ENCODE measurements around the gene CYP2S1. TPM values are rescaled to one million over a fixed set of nuclear protein-coding genes. Genes with fewer than 3 reads are reported as not detected.

Gene CYP2S1
- polyA plus RNA-seq, 1 donor from 2014 or later: not detected

DNA sequence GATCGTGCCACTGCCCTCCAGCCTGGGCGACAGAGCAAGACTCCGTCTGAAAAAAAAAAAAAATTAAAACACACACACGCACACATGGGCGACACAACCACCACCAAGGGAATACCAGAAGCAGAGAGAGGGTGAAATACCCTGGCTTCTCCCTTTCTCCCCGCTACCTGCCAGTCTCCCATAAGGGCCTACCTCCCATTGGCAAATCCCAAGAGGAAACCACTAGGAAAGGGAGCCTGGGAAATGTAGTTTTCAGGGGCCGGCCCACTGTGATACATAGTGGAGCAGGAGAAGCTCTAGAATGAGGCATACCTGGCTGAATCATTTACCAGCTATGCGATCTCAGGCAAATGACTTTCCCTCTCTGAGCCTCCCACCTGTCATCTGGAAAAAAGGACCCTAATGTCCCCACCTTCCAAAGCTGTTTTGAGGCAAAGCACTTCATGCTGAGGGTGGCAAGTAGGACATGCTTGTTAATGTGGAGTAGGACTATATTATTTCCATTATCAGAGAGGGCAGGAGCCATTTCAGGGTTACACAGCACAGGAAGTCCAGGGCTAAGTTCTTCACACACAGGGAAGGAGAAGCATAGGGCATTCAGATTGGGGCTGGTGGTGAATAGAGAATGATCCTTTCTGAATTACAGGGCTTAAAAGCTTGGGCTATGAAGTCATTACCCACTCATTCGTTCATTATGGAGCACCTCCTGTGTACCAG lies 56.8 kb downstream of the CYP2S1 start:
- Histone ChIP-seq H3K4me2 (ENCODE audit: low read length) (no peak overlapping the region), H2AFZ (ENCODE audit: low read depth, low read length) (no peak overlapping the region), H3K4me3 (ENCODE audit: low read length) (no peak overlapping the region), H3K27ac (ENCODE audit: low read length) (no peak overlapping the region), H4K20me1 (ENCODE audit: insufficient read depth) (no peaks in the 10 kb centered on the region), H3K36me3 (ENCODE audit: insufficient read depth, low read length) (no peaks in the 10 kb centered on the region), H3K9ac (ENCODE audit: low read length) (no peak overlapping the region), H3K9me2 (ENCODE audit: insufficient read depth, low read length) (no peaks in the 10 kb centered on the region), H3F3A (ENCODE audit: insufficient read depth, low read length, poor library complexity, severe bottlenecking) (no peaks in the 10 kb centered on the region), H3K27me3 (ENCODE audit: insufficient read depth, low read depth, low read length) (no peaks in the 10 kb centered on the region), H3K79me2 (replicated peaks; ENCODE audit: insufficient read depth, low read length) (no peaks in the 10 kb centered on the region), H3K9me3 (ENCODE audit: low read length) (no peaks in the 10 kb centered on the region)
- TF ChIP-seq, protein P1, sequence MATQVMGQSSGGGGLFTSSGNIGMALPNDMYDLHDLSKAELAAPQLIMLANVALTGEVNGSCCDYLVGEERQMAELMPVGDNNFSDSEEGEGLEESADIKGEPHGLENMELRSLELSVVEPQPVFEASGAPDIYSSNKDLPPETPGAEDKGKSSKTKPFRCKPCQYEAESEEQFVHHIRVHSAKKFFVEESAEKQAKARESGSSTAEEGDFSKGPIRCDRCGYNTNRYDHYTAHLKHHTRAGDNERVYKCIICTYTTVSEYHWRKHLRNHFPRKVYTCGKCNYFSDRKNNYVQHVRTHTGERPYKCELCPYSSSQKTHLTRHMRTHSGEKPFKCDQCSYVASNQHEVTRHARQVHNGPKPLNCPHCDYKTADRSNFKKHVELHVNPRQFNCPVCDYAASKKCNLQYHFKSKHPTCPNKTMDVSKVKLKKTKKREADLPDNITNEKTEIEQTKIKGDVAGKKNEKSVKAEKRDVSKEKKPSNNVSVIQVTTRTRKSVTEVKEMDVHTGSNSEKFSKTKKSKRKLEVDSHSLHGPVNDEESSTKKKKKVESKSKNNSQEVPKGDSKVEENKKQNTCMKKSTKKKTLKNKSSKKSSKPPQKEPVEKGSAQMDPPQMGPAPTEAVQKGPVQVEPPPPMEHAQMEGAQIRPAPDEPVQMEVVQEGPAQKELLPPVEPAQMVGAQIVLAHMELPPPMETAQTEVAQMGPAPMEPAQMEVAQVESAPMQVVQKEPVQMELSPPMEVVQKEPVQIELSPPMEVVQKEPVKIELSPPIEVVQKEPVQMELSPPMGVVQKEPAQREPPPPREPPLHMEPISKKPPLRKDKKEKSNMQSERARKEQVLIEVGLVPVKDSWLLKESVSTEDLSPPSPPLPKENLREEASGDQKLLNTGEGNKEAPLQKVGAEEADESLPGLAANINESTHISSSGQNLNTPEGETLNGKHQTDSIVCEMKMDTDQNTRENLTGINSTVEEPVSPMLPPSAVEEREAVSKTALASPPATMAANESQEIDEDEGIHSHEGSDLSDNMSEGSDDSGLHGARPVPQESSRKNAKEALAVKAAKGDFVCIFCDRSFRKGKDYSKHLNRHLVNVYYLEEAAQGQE (IDR thresholded peaks at IDR 0.05; ENCODE audit: borderline replicate concordance): no peak
- TF ChIP-seq EZH2 (IDR thresholded peaks at IDR 0.05; ENCODE audit: borderline replicate concordance, insufficient read depth, low read length, poor library complexity, severe bottlenecking) (no peak), SMC3 (conservative IDR thresholded peaks at IDR 0.05; ENCODE audit: poor library complexity) (no peak), EP300 (conservative IDR thresholded peaks at IDR 0.05; ENCODE audit: poor library complexity, severe bottlenecking) (no peak), POLR2AphosphoS5 (IDR thresholded peaks at IDR 0.05) (no peak), RAD21 (conservative IDR thresholded peaks at IDR 0.05) (no peak), MXI1 (conservative IDR thresholded peaks at IDR 0.05; ENCODE audit: poor library complexity, severe bottlenecking) (no peak), TAF1 (IDR thresholded peaks at IDR 0.05; ENCODE audit: low read depth) (no peak)
- TF ChIP-seq, protein P2, sequence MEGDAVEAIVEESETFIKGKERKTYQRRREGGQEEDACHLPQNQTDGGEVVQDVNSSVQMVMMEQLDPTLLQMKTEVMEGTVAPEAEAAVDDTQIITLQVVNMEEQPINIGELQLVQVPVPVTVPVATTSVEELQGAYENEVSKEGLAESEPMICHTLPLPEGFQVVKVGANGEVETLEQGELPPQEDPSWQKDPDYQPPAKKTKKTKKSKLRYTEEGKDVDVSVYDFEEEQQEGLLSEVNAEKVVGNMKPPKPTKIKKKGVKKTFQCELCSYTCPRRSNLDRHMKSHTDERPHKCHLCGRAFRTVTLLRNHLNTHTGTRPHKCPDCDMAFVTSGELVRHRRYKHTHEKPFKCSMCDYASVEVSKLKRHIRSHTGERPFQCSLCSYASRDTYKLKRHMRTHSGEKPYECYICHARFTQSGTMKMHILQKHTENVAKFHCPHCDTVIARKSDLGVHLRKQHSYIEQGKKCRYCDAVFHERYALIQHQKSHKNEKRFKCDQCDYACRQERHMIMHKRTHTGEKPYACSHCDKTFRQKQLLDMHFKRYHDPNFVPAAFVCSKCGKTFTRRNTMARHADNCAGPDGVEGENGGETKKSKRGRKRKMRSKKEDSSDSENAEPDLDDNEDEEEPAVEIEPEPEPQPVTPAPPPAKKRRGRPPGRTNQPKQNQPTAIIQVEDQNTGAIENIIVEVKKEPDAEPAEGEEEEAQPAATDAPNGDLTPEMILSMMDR (IDR thresholded peaks at IDR 0.05; ENCODE audit: poor library complexity, severe bottlenecking): no peak

DNA sequence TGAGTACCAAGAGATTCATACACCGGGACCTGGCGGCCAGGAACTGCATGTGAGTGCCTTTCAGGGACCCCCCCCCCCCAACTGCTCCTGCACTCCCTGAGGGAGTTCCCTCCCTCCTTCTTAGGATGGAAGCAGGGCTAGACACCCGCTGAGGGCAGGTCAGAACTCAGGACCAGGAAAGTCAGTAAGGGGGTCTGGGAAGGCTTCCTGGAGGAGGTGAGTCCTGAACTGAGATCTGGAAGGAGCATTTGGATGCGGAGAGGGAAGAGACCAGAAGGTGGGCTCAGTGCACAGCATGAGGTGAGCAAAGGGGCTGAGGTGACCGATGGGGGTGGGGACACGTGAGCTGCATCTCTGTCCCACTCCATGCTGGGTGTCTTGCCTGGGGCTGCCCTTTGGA lies 60.6 kb downstream of the CYP2S1 start:
- no peak for TF ChIP-seq POLR2AphosphoS5 (IDR thresholded peaks at IDR 0.05)
- no peak for TF ChIP-seq MXI1 (conservative IDR thresholded peaks at IDR 0.05; ENCODE audit: poor library complexity, severe bottlenecking)
- TF ChIP-seq, protein P1 (IDR thresholded peaks at IDR 0.05; ENCODE audit: borderline replicate concordance): no peak
- H3K4me3 ChIP-seq (ENCODE audit: low read length): no peak overlapping the region
- H3K9me2 ChIP-seq (ENCODE audit: insufficient read depth, low read length): no peaks in the 10 kb centered on the region
- no peak overlapping the region for H3K4me2 ChIP-seq (ENCODE audit: low read length)
- no peaks in the 10 kb centered on the region for H3K79me2 ChIP-seq (replicated peaks; ENCODE audit: insufficient read depth, low read length)
- no peaks in the 10 kb centered on the region for H3K27me3 ChIP-seq (ENCODE audit: insufficient read depth, low read depth, low read length)
- H3F3A ChIP-seq (ENCODE audit: insufficient read depth, low read length, poor library complexity, severe bottlenecking): no peaks in the 10 kb centered on the region
- H3K9me3 ChIP-seq (ENCODE audit: low read length): no peaks in the 10 kb centered on the region
- H2AFZ ChIP-seq (ENCODE audit: low read depth, low read length): no peak overlapping the region
- no peak overlapping the region for H3K27ac ChIP-seq (ENCODE audit: low read length)
- H3K36me3 ChIP-seq (ENCODE audit: insufficient read depth, low read length): no peaks in the 10 kb centered on the region
- H4K20me1 ChIP-seq (ENCODE audit: insufficient read depth): no peaks in the 10 kb centered on the region
- no peak overlapping the region for H3K9ac ChIP-seq (ENCODE audit: low read length)

All from neural cell (in vitro differentiated cells).